ENCODE measurements around the gene MSI1. TPM values are rescaled to one million over a fixed set of nuclear protein-coding genes. Genes with fewer than 3 reads are reported as not detected.

The MSI1 gene
- under 1 TPM; 0.78 to 0.90 TPM for total RNA-seq

GRCh38 chr12:120368789-120369602, at the start of gene MSI1:
MSI1 (minus strand) TSS chr12:120369164; CDS start chr12:120369091, 73 bp downstream.
- H3K4me3 Mint-ChIP-seq: peak within 1 kb of the TSS; percentile 63
- H3K36me3 Mint-ChIP-seq (ENCODE audit: low read depth): no peaks in the 10 kb centered on the region
- no peak within 1 kb of the TSS for H3K27ac Mint-ChIP-seq
- DNase-seq (no peak), ATAC-seq (no peak)
- peaks cover 64% of the 10 kb centered on the region for H3K27me3 Mint-ChIP-seq
- POLR2A ChIA-PET: no interaction called here
- no peaks in the 10 kb centered on the region for H3K9me3 Mint-ChIP-seq
- CTCF ChIA-PET: interaction anchor here (1.4 kb wide), 1 partner anchor 60 kb away, joined by 6 read pairs; no protein-coding TSS in a partner anchor
- peaks cover 11% of the 10 kb centered on the region for H3K4me1 Mint-ChIP-seq (ENCODE audit: low read depth)
- intact Hi-C loops (cut with micrococcal nuclease): no loop called here
- no peak for TF ChIP-seq CTCF (IDR thresholded peaks at IDR 0.05)

GRCh38 chr12:120417917-120418580, 49.1 kb upstream of the MSI1 start:
- CTCF ChIA-PET: interaction anchor here (0.8 to 0.9 kb wide), 2 partner anchors 12 to 52 kb away, joined by 3 to 4 read pairs; no protein-coding TSS in a partner anchor
- DNase-seq: no peak
- no peak for ATAC-seq
- POLR2A ChIA-PET: no interaction called here
- TF ChIP-seq CTCF (IDR thresholded peaks at IDR 0.05): no peak
- Mint-ChIP-seq H3K27me3 (peaks cover 1% of the 10 kb centered on the region), H3K36me3 (ENCODE audit: low read depth) (no peaks in the 10 kb centered on the region), H3K27ac (no peak overlapping the region), H3K9me3 (no peaks in the 10 kb centered on the region), H3K4me1 (ENCODE audit: low read depth) (no peaks in the 10 kb centered on the region), H3K4me3 (no peak overlapping the region)
- intact Hi-C loops (cut with micrococcal nuclease): no loop called here

GRCh38 chr12:120416490-120417216, 47.7 kb upstream of the MSI1 start:
- TF ChIP-seq CTCF (IDR thresholded peaks at IDR 0.05): no peak
- POLR2A ChIA-PET: interaction anchor here (1.0 to 1.5 kb wide), 2 partner anchors 16 to 53 kb away, joined by 3 read pairs; no protein-coding TSS in a partner anchor
- CTCF ChIA-PET: interaction anchor here (0.8 to 1.6 kb wide), 2 partner anchors 13 to 50 kb away, joined by 3 to 4 read pairs; no protein-coding TSS in a partner anchor
- ATAC-seq (no peak), DNase-seq (no peak)
- H3K27me3 Mint-ChIP-seq: peaks cover 1% of the 10 kb centered on the region
- H3K9me3 Mint-ChIP-seq: no peaks in the 10 kb centered on the region
- intact Hi-C loops (cut with micrococcal nuclease): no loop called here
- no peak overlapping the region for H3K27ac Mint-ChIP-seq
- no peaks in the 10 kb centered on the region for H3K36me3 Mint-ChIP-seq (ENCODE audit: low read depth)
- no peaks in the 10 kb centered on the region for H3K4me1 Mint-ChIP-seq (ENCODE audit: low read depth)
- H3K4me3 Mint-ChIP-seq: no peak overlapping the region

- H3K4me1 Mint-ChIP-seq (ENCODE audit: low read depth): no peaks in the 10 kb centered on the region
- intact Hi-C loops (cut with micrococcal nuclease): no loop called here
- ChIA-PET POLR2A (no interaction called here), CTCF (no interaction called here)
- H3K36me3 Mint-ChIP-seq (ENCODE audit: low read depth): no peaks in the 10 kb centered on the region
- peaks cover 1% of the 10 kb centered on the region for H3K27me3 Mint-ChIP-seq
- TF ChIP-seq CTCF (IDR thresholded peaks at IDR 0.05): no peak
- H3K4me3 Mint-ChIP-seq: no peak overlapping the region
- H3K9me3 Mint-ChIP-seq: no peaks in the 10 kb centered on the region
- no peak overlapping the region for H3K27ac Mint-ChIP-seq
- no peak for DNase-seq
- no peak for ATAC-seq
Measured at GRCh38 chr12:120413901-120414695, 45.1 kb upstream of the MSI1 start.
